Neural progenitor cell (in vitro differentiated cells): Measurements from ENCODE around the gene RPL7L1.

Experiments
- EZH2phosphoT487 ChIP-seq: fragments of 200-600 bp; sonication (generic); IDR thresholded peaks from 2 replicates; pipeline ENCODE4 v1.6.1; 2017; ENCODE audit warnings: antibody characterized with exemption
- TF ChIP-seq, protein P1 (sequence below): fragments of 200-600 bp; sonication (generic); IDR thresholded peaks from 2 replicates; pipeline ENCODE4 v1.5.1; 2017; ENCODE audit warnings: antibody characterized with exemption, mild to moderate bottlenecking

DNA sequence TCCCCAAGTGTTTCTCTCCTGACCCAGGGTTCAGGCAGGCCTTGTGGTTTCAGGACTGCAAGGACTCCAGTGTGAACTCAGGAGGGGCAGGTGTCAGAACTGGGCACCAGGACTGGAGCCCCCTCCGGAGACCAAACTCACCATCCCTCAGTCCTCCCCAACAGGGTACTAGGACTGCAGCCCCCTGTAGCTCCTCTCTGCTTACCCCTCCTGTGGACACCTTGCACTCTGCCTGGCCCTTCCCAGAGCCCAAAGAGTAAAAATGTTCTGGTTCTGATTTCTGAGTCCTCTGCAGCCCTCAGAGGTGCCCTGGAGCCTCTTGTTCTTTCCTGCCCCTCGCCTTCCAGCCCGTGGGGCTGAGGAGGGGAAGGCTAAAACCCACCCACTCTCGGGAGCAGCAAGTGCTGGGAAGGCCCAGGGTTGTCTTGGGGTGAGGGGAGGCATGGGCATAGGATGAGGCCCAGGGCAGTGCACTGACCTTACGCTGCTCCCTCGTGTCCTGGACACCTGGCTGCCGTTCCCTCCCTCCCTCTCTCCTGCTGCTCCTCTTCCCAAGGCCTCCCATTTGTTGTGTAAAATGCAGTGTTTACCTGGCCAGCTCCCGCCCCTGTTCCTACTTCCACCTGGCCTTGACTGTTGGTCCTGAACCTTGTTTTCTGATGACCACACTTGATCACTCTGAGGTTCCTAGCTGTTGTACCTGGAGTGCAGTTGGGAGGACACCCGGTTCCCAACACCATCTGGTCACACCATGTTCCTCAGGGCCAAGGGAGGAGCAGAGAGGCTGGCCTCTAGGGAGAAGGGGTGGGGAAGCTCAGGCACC is 59.8 kb downstream of the RPL7L1 start:
- TF ChIP-seq, protein P1, sequence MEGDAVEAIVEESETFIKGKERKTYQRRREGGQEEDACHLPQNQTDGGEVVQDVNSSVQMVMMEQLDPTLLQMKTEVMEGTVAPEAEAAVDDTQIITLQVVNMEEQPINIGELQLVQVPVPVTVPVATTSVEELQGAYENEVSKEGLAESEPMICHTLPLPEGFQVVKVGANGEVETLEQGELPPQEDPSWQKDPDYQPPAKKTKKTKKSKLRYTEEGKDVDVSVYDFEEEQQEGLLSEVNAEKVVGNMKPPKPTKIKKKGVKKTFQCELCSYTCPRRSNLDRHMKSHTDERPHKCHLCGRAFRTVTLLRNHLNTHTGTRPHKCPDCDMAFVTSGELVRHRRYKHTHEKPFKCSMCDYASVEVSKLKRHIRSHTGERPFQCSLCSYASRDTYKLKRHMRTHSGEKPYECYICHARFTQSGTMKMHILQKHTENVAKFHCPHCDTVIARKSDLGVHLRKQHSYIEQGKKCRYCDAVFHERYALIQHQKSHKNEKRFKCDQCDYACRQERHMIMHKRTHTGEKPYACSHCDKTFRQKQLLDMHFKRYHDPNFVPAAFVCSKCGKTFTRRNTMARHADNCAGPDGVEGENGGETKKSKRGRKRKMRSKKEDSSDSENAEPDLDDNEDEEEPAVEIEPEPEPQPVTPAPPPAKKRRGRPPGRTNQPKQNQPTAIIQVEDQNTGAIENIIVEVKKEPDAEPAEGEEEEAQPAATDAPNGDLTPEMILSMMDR: no peak
- TF ChIP-seq EZH2phosphoT487: no peak
